Breast epithelium (tissue), 4 donors: ENCODE measurements around the gene GMDS. TPM values are rescaled to one million over a fixed set of nuclear protein-coding genes. Genes with fewer than 3 reads are reported as not detected.

Experiments
- DNase-seq, 2 donors: peaks; one replicate each; pipeline ENCODE4 v3.0.0-alpha.2; 2019; ENCODE audit warnings: low spot score in 2 of 2
- H3K27ac ChIP-seq, 2 donors: fragments of 200-600 bp; sonication (generic) in 1 of 2; one replicate each; pipeline ENCODE4 v1.5.1; 2016 to 2019; ENCODE audit warnings: mild to moderate bottlenecking in 1 of 2
- H3K27me3 ChIP-seq, 2 donors: fragments of 200-600 bp; sonication (generic) in 1 of 2; one replicate each; pipeline versions ENCODE4 v1.5.1 to v1.6.0; 2017 to 2019; ENCODE audit warnings: control low read depth in 1 of 2, mild to moderate bottlenecking in 1 of 2
- H3K36me3 ChIP-seq: fragments of 200-600 bp; one replicate; pipeline ENCODE4 v1.5.1; 2019
- H3K4me1 ChIP-seq, 2 donors: fragments of 200-600 bp; sonication (generic); one replicate each; pipeline ENCODE4 v1.5.1; 2016 to 2019; ENCODE audit warnings: control low read depth in 1 of 2
- H3K4me3 ChIP-seq, 3 donors: fragments of 200-600 bp; sonication (generic); 1 replicate in 2 of 3; 2 replicates in 1 of 3; pipeline ENCODE4 v1.5.1; 2016 to 2019; ENCODE audit warnings: mild to moderate bottlenecking in 3 of 3, moderate library complexity in 2 of 3
- H3K9me3 ChIP-seq, 2 donors: fragments of 200-600 bp; sonication (generic) in 1 of 2; one replicate each; pipeline ENCODE4 v1.5.1; 2016 to 2019; ENCODE audit warnings: control low read depth in 1 of 2
- POLR2A ChIP-seq: fragments of 450-650 bp; IDR thresholded peaks from one replicate; pipeline ENCODE4 v1.6.1; 2016; ENCODE audit warnings: antibody characterized with exemption, mild to moderate bottlenecking, moderate library complexity
- POLR2AphosphoS5 ChIP-seq, 3 donors: sonication (generic); formaldehyde crosslinking; IDR thresholded peaks; one replicate each; pipeline ENCODE4 v1.6.1; 2017; ENCODE audit warnings: antibody characterized with exemption in 3 of 3
- intact Hi-C: fragments of 100-400 bp; cut with DNase I; formaldehyde crosslinking; loops from one replicate; pipeline ENCODE4 v1.15.1; 2023; ENCODE audit warnings: low total_unique reads
- total RNA-seq, 3 donors: library from RNA; depleted of rRNA; stranded (reverse); fragments of >200 nt; gene quantifications; one replicate each; pipeline ENCODE4 v1.1.0, GENCODE V29; 2016
- TF ChIP-seq, protein P1 (sequence below), 3 donors: fragments of 450-650 bp; IDR thresholded peaks; one replicate each; pipeline ENCODE4 v1.5.1; 2016 to 2017; ENCODE audit warnings: antibody characterized with exemption in 3 of 3, mild to moderate bottlenecking in 3 of 3, moderate library complexity in 3 of 3

The GMDS gene
- total RNA-seq, 3 donors from 2014 or later: 7.5 to 29.2 (median 17.0) TPM

DNA sequence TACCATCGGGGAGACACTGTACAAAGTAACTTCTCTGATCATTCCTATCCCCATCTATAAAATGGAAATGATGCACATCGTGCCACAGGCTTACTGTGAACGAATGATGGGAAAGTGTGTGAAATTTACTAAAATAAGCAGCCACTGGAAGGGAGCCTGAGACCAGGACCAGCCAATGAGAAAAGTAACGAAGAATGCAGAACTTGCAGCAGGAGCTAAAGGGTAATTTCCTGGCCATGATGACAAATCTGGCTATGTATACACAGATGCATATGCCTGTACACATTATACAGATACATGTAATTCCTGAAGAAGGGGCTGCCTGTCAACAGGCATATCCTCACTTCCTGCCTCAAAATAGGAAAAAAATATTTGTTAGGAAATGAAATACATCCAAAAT lies 47.4 kb downstream of the GMDS start:
- Histone ChIP-seq H3K27me3 (no peaks in the 10 kb centered on the region), H3K4me1 (no peaks in the 10 kb centered on the region), H3K9me3 (no peaks in the 10 kb centered on the region), H3K36me3 (no peaks in the 10 kb centered on the region), H3K27ac (no peak overlapping the region), H3K4me3 (no peak overlapping the region)
- intact Hi-C loops: no loop called here
- TF ChIP-seq, protein P1, sequence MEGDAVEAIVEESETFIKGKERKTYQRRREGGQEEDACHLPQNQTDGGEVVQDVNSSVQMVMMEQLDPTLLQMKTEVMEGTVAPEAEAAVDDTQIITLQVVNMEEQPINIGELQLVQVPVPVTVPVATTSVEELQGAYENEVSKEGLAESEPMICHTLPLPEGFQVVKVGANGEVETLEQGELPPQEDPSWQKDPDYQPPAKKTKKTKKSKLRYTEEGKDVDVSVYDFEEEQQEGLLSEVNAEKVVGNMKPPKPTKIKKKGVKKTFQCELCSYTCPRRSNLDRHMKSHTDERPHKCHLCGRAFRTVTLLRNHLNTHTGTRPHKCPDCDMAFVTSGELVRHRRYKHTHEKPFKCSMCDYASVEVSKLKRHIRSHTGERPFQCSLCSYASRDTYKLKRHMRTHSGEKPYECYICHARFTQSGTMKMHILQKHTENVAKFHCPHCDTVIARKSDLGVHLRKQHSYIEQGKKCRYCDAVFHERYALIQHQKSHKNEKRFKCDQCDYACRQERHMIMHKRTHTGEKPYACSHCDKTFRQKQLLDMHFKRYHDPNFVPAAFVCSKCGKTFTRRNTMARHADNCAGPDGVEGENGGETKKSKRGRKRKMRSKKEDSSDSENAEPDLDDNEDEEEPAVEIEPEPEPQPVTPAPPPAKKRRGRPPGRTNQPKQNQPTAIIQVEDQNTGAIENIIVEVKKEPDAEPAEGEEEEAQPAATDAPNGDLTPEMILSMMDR (IDR thresholded peaks at IDR 0.05): no peak
- TF ChIP-seq POLR2A (no peak), POLR2AphosphoS5 (IDR thresholded peaks at IDR 0.05) (no peak)
- no peak for DNase-seq

DNA sequence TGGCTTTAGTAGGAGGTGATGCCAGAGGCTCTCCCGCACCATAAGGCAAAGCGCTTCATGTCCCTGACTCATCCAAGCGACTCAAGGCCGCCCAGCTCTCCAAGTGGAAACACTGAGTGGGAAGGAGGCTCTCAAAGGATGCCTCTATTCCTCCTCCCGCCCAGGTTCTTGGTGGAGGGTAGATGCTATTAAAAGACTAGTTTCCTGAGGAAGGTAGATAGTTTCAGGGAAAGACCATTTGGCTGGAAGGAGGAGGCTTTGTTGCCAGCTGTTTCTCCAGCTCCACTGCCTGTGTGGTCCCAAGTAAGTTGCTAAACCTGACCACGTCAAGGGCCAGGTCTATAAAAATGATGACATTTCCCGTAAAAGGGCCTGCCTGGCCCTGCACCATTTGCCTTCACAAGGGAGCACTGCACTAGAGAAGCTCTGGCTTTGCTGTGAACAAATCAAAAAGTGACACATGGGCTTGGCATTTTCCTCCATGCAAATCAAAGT lies 48.2 kb downstream of the GMDS start:
- Histone ChIP-seq H3K4me3 (no peak overlapping the region), H3K27me3 (no peaks in the 10 kb centered on the region), H3K36me3 (no peaks in the 10 kb centered on the region), H3K4me1 (no peaks in the 10 kb centered on the region), H3K9me3 (no peaks in the 10 kb centered on the region), H3K27ac (peak overlapping the region in 1 of 2 donors; percentile 9)
- intact Hi-C loops: no loop called here
- TF ChIP-seq POLR2A: no peak
- TF ChIP-seq, protein P1 (IDR thresholded peaks at IDR 0.05): no peak
- TF ChIP-seq POLR2AphosphoS5 (IDR thresholded peaks at IDR 0.05): peak in 1 of 3 donors; percentile 14
- DNase-seq: no peak

DNA sequence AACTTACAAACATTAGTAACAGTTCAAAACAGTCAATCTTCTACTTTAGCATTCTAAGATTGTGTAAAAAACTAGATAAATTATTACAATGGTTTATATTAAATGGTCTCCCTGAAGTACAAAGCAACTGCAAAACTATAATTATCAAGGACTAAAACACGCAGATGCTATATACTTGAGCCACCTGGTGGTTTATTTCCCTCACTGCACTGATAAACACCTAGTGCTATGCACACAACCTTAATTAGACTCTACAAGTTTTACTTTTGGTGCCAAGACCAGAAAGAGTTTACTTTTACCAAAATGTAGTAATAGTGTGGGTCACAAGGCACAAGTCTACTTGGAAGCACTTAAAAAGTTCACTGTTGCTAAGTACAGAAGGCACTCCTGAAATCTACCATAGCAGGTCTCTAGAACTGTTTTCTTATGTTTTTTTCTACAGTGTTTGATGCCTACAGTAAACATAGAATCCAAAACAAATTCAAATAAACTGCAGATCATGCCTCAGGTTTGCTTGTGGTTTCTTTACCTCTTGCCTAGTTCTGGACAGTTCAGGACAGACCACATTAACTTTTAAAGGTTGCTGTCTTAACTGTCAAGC lies 49.2 kb downstream of the GMDS start:
- no peak for DNase-seq
- Histone ChIP-seq H3K9me3 (no peaks in the 10 kb centered on the region), H3K4me1 (no peaks in the 10 kb centered on the region), H3K4me3 (no peak overlapping the region), H3K27ac (no peak overlapping the region), H3K36me3 (no peaks in the 10 kb centered on the region), H3K27me3 (no peaks in the 10 kb centered on the region)
- TF ChIP-seq, protein P1 (IDR thresholded peaks at IDR 0.05): peak; percentile 65 to 82 (median 74)
- no peak for TF ChIP-seq POLR2AphosphoS5 (IDR thresholded peaks at IDR 0.05)
- TF ChIP-seq POLR2A: no peak
- intact Hi-C loops: no loop called here

DNA sequence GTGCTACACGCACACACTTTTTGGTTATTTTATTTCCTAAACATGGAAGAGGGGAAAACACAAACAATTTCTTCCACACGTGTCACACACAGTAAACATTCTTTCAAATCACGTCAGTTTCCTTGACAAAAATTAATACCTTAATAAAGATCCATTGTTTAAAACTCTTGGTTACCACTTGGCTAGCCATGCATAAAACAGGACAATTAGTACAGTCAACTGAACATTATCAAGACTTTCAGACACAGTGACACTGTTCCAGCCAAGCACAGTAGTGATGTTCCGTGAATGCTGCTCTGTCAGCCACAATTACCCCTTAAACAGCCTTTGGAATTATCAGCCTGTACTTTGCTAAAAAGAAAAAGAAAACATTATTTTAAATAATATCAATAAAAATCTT lies 50.8 kb downstream of the GMDS start:
- Histone ChIP-seq H3K4me1 (no peaks in the 10 kb centered on the region), H3K36me3 (no peaks in the 10 kb centered on the region), H3K9me3 (no peaks in the 10 kb centered on the region), H3K27ac (no peak overlapping the region), H3K4me3 (no peak overlapping the region), H3K27me3 (no peaks in the 10 kb centered on the region)
- DNase-seq: no peak
- intact Hi-C loops: no loop called here
- TF ChIP-seq POLR2AphosphoS5 (IDR thresholded peaks at IDR 0.05) (no peak), POLR2A (no peak)
- TF ChIP-seq, protein P1 (IDR thresholded peaks at IDR 0.05): no peak

DNA sequence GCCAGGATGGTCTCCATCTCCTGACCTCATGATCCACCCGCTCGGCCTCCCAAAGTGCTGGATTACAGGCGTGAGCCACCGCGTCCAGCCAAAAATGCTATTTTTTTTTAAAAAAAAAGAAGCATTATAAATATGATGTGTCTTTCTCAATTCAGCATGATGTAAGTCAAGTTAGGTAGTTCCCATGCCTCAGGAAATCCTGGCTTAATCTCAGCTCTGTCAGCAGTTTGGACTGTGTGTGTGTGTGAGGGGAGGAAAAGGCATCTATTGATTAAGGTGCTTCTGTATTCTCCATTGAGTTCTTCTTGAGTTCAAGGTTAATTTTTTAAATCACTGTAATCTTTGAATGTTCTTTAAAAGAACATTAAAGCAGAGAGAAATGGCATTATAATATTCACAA lies 51.5 kb downstream of the GMDS start:
- intact Hi-C loops: no loop called here
- Histone ChIP-seq H3K4me3 (no peak overlapping the region), H3K9me3 (no peaks in the 10 kb centered on the region), H3K27me3 (no peaks in the 10 kb centered on the region), H3K4me1 (no peaks in the 10 kb centered on the region), H3K27ac (no peak overlapping the region), H3K36me3 (no peaks in the 10 kb centered on the region)
- TF ChIP-seq POLR2A (no peak), POLR2AphosphoS5 (IDR thresholded peaks at IDR 0.05) (no peak)
- TF ChIP-seq, protein P1 (IDR thresholded peaks at IDR 0.05): no peak
- DNase-seq: no peak
